Amygdala (tissue), 56 donors: Measurements from ENCODE around the gene SCNN1B.
"Not testable (repeated sequence)": the region's sequence is repeated elsewhere in the genome, so short reads cannot be mapped to it uniquely, and the experiment has no call there.

Experiments
- DNase-seq, 56 donors: peaks; one replicate each; lab custom pipeline; 2025; lab: John Stamatoyannopoulos, UW

The SCNN1B gene

DNA sequence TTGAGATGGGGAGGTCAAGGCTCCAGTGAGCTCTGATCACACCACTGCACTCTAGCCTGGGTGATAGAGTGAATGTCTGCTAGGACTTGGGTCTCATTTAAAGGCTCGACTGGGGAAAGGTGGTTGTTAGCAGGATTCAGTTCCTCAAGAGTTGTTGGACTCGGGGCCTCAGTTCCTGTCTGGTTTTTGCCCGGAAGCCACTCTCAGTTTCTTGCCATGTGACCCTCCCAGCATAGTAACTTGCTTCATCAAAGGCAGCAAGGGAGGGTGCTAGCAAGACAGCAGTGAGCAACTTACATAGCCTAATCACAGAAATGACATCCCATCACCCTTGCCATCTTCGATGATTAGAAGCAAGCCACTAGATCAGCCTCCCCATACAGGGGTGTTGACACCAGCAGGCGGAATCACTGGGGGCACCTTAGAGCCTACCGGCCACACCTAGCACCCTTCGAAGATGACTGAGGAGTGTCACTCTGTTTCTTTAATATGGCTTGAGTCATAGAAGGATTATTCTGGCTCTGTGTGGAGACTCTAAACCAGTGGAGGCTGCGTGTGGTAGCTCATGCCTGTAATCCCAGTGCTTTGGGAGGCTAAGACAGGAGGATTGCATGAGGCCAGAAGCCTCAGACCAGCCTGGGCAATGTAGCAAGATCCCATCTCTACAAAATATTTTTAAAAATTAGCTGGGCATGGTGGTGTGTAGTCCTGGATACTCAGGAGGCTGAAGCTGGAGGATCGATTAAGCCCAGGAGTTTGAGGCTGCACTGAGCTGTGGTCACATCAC lies 13.2 kb upstream of the SCNN1B start:
- no peak for DNase-seq

DNA sequence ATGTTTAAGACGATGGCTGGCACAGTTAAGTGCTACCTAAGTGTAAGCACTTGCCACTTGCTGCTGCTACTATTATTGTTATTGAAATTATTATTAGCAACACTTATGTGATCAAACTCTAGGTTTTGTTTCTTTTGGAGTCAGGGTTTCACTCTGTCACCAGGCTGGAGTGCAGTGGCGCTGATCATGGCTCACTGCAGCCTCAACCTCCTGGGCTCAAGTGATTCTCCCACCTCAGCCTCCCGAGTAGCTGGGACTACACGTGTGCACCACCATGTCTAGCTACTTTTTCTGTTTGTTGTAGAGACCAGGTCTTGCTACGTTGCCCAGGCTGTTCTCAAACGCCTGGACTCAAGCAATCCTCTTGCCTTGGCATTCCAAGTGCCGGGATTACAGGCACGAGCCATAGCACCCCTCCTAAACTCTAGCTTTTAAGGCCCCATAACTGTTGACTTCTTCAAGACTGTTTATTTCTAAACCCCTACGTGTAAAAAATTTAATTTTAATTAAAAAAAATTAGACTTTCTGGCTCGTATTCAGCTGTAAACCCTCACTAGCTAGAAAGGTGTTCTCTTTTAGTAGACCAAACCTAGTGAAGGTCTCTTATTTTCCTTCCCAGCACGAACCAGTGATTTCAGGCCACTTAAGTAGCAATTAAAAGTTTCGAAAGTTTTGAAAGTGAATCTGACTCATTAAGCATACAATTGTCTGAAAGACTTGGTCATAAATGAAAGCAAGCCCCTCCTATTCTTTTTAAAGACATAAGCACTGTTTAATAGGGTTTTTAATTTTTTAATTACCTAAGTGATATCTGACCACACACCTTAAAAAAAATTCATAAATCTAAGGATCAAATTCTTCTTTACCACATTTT lies 11.7 kb upstream of the SCNN1B start:
- no peak for DNase-seq

DNA sequence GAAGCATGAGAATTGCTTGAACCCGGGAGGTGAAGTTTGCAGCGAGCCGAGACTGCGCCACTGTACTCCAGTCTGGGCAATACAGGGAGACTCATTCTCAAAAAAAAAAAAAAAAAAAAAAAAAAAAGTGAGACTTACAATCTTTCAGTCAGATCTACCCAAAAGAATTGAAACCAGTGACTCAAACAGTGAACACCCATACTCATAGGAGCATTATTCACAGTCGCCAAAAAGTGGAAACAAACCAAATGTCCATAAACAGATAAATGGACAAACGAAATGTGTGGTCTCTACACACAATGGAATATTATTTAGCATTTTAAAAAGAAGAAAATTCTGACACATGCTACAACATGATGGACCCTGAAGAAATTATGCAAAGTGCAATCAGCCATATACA lies 9.1 kb upstream of the SCNN1B start:
- DNase-seq = no peak

DNA sequence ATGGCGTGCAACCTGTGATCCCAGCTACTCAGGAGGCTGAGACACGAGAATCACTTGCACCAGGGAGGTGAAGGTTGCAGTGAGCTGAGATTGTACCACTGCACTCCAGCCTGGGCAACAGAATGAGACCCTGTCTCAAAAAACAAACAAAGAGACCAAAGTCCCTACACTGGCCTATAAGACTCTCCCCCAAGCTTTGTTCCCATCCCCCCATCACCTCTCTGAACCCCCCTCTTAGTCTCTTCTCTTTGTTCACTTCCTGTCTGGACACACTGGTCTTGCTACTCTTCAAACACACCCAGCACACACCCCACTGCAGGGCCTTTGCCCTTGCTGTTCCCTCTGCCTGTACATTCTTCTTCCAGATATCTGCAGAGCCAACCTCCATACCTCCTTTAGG lies 7.8 kb upstream of the SCNN1B start:
- DNase-seq = no peak

DNA sequence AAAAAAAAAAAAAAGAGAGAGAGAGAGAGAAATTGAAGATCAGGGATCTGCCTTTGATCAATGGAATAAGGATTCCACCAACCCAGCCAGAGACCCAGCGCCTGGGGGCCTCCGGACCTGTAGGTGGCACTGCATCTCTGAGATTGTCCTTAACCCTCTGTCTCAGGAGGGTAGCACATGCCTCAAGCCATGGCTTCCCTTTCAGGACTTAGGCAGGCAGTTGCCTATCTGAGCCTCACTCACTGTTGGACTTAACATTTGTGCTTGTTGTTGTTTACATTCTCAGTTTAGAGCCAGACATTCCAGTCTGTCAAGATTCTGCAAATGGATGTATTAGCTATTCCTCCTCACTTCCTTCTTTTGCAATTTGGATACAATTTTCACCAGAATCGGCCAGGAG lies 5.1 kb upstream of the SCNN1B start:
- DNase-seq = no peak

DNA sequence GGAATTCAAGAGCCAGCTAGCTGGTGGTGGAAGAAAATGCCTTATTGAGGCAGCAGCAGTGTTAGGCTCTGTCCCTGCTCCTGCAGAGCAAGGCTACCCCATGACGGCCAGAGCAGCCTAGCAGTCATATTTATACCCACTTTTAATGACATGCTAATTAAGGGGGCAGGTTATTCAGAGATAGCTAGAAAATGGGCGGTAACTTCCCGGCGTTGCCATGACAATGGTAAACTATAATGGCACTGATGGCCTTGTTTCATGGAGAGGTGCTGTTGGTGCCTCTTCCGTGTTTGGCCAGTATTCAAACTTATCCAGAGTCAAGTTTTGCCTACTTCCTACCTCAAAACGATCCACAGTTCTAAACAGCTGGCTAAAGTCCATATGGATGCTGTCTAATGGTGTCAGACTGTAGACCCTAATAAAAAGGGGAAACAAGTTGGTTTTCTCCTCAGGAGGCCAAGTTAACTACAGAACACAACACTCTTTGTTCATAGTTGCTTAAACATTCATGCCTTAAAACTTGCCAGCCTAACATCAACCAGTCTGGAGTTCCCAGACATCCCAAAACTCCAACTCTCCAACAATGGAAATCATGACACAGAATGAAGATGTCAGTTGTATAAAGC lies 3.7 kb upstream of the SCNN1B start:
- no peak for DNase-seq

DNA sequence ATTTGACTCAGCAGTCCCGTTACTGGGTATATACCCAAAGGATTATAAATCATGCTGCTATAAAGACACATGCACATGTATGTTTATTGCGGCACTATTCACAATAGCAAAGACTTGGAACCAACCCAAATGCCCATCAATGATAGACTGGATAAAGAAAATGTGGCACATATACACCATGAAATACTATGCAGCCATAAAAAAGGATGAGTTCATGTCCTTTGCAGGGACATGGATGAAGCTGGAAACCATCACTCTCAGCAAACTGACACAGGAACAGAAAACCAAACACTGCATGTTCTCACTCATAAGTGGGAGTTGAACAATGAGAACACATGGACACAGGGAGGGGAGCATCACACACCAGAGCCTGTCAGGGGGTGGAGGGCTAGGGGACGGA lies 2.3 kb upstream of the SCNN1B start:
- not testable (repeated sequence) for DNase-seq

DNA sequence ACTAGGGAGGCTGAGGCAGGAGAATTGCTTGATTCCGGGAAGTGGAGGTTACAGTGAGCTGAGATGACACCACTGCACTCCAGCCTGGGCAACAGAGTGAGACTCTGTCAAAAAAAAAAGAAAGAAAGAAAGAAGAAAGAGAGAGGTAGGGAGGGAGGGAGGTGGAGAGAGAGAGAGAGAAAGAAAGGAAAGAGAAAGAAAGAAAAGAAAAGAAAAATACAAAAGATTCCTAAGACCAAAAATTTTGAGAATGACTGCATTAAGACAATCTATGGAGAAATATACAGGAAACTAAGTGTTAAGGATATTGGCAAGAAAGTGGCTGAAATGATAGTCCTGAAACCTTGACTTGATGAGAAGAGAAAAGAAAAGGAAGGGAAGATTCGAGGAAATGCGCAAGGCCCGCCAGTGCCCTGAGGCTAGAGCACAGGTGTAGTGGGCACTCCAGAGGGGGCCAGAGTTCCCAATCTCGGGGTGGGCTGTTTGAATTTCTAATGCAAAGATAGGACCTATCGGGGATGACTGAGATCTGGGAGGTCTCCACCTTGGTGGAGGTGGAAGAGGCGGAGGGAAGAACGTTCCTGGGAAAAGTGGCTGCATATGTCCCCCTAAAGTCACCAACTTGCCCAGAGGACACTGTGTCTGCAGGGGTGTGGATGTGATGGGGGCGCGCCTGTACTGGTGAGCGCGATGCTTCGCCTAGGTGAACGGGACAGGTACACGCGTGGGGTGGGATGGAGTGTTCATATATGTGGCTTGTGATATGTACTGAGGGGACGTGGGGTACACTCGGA lies 654 bp upstream of the SCNN1B start:
- DNase-seq = no peak

DNA sequence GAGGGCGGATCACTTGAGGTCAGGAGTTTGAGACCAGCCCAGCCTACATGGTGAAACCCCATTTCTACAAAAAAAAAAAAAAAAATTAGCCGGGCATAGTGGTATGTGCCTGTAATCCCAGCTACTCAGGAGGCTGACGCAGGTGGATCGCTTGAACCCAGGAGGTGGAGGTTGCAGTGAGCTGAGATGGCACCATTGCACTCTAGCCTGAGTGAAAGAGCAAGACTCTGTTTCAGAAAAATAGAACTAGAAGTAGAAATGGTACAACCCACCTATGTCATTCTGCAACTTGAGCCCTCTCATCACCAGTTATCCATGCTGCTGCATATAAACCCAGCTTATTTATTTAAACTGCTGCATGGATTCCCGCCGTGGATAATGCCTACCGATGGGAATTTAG lies 1.6 kb downstream of the SCNN1B start:
- DNase-seq = no peak

DNA sequence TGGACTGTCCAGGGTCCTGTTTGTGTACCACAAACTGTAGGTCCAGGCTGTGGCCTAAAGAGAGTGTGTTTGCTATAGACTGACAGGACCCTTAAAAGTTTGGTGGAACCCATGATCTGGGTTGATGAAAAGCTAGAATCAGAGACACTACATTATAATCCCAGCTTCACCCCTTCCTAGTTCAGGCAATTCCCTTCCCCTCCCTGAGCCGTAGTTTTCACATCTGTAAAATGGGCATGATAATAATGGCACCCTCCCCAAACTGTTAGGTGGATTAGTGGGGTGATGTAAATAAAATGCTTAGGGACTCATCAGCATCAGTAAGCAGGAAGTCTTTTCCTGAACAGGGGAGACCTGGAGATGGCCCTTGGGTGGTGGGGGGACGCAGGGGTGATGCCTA lies 2.5 kb downstream of the SCNN1B start:
- DNase-seq = no peak

DNA sequence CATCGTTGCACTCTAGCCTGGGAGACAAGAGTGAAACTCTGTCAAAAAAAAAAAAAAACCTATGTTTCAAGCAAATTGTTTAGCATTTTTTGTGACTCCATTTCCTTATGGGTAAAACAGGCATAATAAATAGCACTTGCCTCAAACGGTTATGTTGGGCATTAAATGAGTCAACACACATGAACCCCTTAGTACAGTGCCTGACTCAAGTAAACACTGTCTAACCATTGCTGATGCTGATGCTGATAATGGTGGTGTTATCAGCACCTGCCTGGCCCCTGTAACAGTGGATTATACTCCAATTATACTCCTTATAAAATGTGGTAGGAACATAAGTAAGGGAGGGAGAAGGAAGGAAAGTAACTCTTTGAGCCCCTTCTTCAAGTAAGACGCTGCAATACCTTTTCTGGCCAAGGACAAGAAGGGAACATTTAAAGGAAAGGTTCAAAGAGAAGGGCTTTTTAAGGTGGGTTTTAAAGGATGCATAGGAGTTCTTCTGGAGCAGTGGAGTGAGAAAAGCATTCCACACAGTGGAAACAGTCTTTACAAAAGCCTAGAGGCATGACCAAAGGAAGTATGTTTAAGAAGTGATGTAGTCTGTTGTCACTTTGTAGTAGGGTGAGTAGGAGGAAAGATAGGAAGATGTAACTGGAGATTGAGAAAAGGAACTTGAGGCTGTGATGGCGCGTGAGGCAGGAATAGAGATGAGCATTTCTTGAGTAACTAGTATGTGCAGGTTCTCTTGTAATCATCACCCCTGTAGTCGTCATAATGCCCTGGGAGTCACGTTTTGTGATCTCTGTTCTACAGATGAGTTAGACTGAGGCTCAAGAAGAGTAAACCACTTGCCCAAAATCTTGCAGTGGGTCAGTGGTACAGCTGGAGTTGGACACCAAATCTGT lies 4.3 kb downstream of the SCNN1B start:
- no peak for DNase-seq

DNA sequence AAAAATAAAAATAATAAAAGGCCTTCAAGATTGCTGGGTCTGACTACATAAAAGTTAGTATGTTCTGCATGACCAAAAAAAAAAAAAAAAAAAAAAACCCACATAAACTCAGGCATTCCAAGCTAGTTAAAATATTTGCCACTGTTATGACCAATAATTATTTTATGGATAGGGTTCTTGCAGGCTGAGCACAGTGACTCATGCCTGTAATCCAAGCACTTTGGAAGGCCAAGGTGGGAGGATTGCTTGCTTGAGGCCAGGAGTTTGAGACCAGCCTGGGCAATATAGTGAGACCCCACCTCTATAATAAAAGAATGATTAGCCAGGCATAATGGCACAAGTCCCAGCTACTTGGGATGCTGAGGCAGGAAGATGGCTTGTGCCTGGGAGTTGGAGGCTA lies 8.1 kb downstream of the SCNN1B start:
- DNase-seq = no peak

DNA sequence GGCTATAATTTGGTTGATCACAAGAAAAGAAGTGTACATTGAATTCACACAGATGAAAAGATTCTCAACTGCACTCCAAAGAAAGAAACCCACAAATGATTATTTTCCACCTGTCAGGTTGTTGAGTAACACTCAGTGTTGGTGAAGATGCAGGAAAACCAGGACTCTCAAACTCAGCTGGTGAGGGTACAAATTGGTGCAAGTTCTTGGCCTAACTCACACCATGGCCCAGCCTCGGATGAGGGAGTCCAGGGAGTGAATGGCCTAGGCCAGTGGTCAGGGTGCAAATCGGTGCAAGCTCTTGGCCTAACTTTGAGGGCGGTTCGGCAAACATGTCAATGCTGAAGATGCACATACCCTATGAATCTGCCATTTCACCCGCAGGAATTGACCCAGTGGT lies 8.6 kb downstream of the SCNN1B start:
- no peak for DNase-seq

DNA sequence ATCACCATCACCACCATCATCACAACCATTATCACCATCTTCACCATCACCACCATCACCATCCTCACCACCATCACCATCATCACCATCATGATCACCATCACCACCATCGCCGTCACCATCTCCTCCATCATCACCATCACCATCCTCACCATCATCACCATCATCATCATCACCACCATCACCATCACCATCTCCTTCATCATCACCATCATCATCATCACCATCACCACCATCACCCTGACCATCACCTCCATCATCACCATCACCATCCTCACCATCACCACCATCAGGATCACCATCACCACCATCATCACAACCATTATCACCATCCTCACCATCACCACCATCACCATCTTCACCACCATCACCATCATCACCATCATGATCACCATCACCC lies 14.1 kb downstream of the SCNN1B start:
- DNase-seq = no peak

DNA sequence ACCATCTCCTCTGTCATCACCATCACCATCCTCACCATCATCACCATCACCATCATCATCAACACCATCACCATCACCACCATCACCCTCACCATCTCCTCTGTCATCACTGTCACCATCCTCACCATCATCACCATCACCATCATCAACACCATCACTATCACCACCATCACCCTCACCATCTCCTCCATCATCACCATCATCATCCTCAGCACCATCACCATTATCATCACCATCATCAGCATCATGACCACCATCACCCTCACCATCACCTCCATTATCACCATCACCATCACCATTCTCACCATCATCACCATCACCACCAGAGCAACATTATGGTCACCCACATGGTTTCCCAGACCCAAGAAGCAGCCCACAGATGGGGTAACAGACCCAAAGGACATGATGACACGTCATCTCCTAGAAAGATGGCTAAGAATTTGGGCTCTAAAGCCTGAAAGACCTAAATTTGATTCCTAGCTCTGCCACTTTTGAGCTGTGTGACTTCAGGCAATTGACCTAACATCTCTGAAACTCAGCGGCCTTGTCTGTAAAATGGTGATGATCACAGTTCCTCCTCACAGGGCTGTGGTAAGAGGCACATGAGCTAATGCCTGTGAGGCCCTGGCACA lies 14.6 kb downstream of the SCNN1B start:
- no peak for DNase-seq

DNA sequence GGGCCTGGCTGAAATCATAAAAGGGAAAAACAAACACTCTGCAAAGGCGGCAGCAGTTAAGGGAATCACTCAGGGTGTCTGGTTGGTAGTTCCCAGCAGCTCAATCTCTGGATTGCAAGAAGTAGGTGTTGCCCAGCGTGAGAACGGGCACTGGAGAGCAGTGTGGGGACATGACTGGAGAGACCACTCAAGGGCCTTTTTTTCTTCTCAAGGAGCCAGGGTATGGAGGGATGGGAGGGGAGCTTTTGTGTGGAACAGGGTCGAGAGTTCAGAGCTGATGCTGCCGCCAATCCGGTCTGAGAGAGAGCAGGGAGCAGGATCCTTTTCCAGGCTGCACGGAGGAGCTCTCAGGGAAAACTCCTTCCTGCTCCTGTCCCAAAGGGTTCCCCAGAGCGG lies 15.2 kb downstream of the SCNN1B start:
- no peak for DNase-seq

DNA sequence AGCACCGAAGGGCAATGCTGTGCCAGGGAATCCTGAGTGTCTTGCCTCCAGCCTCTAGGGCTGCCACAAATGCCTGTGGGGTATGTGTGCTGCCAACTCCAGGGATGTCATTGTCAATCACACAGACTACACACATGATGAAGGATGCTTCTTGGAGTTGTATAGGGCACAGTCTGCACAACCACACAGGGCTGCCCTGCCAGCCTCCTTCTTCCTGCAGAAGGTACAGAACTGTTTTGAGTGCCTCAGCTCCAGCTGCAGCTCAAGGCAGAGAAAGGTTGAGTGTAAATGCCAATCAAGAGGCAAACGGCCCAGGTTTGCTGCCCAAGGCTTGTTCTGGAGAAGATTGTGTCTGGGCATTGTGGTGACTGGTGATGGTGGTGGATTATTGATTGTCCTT lies 15.6 kb downstream of the SCNN1B start:
- DNase-seq = no peak

DNA sequence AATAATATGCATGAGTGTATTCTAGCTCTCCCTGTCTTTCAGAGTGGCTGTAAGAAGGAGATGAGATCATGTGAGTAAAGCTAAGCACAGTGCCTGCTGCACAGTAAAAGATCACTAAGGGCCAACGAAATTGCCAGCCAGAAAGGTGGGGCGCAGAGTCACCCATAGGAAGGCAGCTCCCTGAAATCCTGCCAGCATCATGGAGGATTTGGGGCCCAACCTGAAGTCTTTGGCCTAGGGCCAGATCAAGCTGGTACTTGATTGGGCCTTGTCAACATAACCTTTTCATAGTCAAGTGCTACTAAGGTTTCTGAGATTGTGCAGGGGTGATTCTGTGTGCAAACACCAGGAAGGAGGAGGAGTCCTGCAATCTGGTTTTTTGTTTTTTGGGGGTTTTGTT lies 16.5 kb downstream of the SCNN1B start:
- no peak for DNase-seq
